ENCODE data around the gene FBN1. TPM values are rescaled to one million over a fixed set of nuclear protein-coding genes. Genes with fewer than 3 reads are reported as not detected.

FBN1 gene
- total RNA-seq, 8 experiments from 2014 or later = 3.4 to 777 (median 10.1) TPM

GRCh38 chr15:48671103-48672022 lies 25.9 kb upstream of the FBN1 start:
- Histone ChIP-seq H3K4me3 (no peak overlapping the region), H3K4me1 (replicated peaks in 1 of 2) (no peaks in the 10 kb centered on the region), H3K27ac (no peak overlapping the region)
- peak in 3 of 8 experiments; percentile 18 to 99 (median 99) for ATAC-seq (replicated peaks in 6 of 8)
- WGBS, 10 experiments = 0 to 95% (median 76%) methylated on average over 1 to 5 of the region's 6 CpGs; no CpG with 5 or more reads in 1 of the 10 experiments
- in situ Hi-C loops (cut with MboI; ENCODE audit: low pct_unique_long_range_greater_than_20kb in 2 of 9, low sequenced_read_pairs in 9 of 9, unreplicated experiment in 9 of 9) = no loop called here

- WGBS, 10 experiments = 8 to 100% (median 100%) methylated on average over 1 of the region's 1 CpG; no CpG with 5 or more reads in 1 of the 10 experiments
- no peak overlapping the region for H3K4me3 ChIP-seq
- ATAC-seq (replicated peaks in 6 of 8) = no peak
- no peaks in the 10 kb centered on the region for H3K4me1 ChIP-seq (replicated peaks in 1 of 2)
- in situ Hi-C loops (cut with MboI; ENCODE audit: low pct_unique_long_range_greater_than_20kb in 2 of 9, low sequenced_read_pairs in 9 of 9, unreplicated experiment in 9 of 9) = no loop called here
- no peak overlapping the region for H3K27ac ChIP-seq
Measured at GRCh38 chr15:48667701-48668100, 22.2 kb upstream of the FBN1 start.

GRCh38 chr15:48664436-48664835 lies 18.9 kb upstream of the FBN1 start:
- Histone ChIP-seq H3K4me3 (no peak overlapping the region), H3K27ac (no peak overlapping the region), H3K4me1 (replicated peaks in 1 of 2) (no peaks in the 10 kb centered on the region)
- no peak for ATAC-seq (replicated peaks in 6 of 8)
- WGBS, 10 experiments = 80 to 100% (median 100%) methylated on average over 1 of the region's 1 CpG; no CpG with 5 or more reads in 6 of the 10 experiments
- in situ Hi-C loops (cut with MboI; ENCODE audit: low pct_unique_long_range_greater_than_20kb in 2 of 9, low sequenced_read_pairs in 9 of 9, unreplicated experiment in 9 of 9) = no loop called here

GRCh38 chr15:48657950-48658591 lies 12.6 kb upstream of the FBN1 start:
- in situ Hi-C loops (cut with MboI; ENCODE audit: low pct_unique_long_range_greater_than_20kb in 2 of 9, low sequenced_read_pairs in 9 of 9, unreplicated experiment in 9 of 9) = no loop called here
- WGBS, 10 experiments = 14 to 98% (median 66%) methylated on average over 1 to 6 of the region's 7 CpGs
- H3K27ac ChIP-seq = no peak overlapping the region
- peak in 2 of 8 experiments; percentile 25 to 41 for ATAC-seq (replicated peaks in 6 of 8)
- H3K4me1 ChIP-seq (replicated peaks in 1 of 2) = no peaks in the 10 kb centered on the region
- H3K4me3 ChIP-seq = no peak overlapping the region

- WGBS, 10 experiments = 64 to 100% (median 100%) methylated on average over 1 of the region's 1 CpG; no CpG with 5 or more reads in 2 of the 10 experiments
- in situ Hi-C loops (cut with MboI; ENCODE audit: low pct_unique_long_range_greater_than_20kb in 2 of 9, low sequenced_read_pairs in 9 of 9, unreplicated experiment in 9 of 9) = no loop called here
- H3K4me1 ChIP-seq (replicated peaks in 1 of 2) = no peaks in the 10 kb centered on the region
- H3K27ac ChIP-seq = no peak overlapping the region
- H3K4me3 ChIP-seq = no peak overlapping the region
- ATAC-seq (replicated peaks in 6 of 8) = no peak
Measured at GRCh38 chr15:48654801-48655200, 9.3 kb upstream of the FBN1 start.

GRCh38 chr15:48653913-48654670 lies 8.6 kb upstream of the FBN1 start:
- no peak for ATAC-seq (replicated peaks in 6 of 8)
- 31 to 100% (median 64%) methylated on average over 2 to 7 of the region's 9 CpGs; no CpG with 5 or more reads in 2 of the 10 experiments for whole genome bisulfite sequencing, 10 experiments
- no peaks in the 10 kb centered on the region for H3K4me1 ChIP-seq (replicated peaks in 1 of 2)
- H3K27ac ChIP-seq = no peak overlapping the region
- in situ Hi-C loops (cut with MboI; ENCODE audit: low pct_unique_long_range_greater_than_20kb in 2 of 9, low sequenced_read_pairs in 9 of 9, unreplicated experiment in 9 of 9) = no loop called here
- H3K4me3 ChIP-seq = no peak overlapping the region

GRCh38 chr15:48653216-48653615 lies 7.7 kb upstream of the FBN1 start:
- no peaks in the 10 kb centered on the region for H3K4me1 ChIP-seq (replicated peaks in 1 of 2)
- ATAC-seq (replicated peaks in 6 of 8) = no peak
- H3K27ac ChIP-seq = no peak overlapping the region
- WGBS, 10 experiments = 50 to 100% (median 84%) methylated on average over 1 to 3 of the region's 4 CpGs; no CpG with 5 or more reads in 2 of the 10 experiments
- H3K4me3 ChIP-seq = no peak overlapping the region
- in situ Hi-C loops (cut with MboI; ENCODE audit: low pct_unique_long_range_greater_than_20kb in 2 of 9, low sequenced_read_pairs in 9 of 9, unreplicated experiment in 9 of 9) = no loop called here

- no peaks in the 10 kb centered on the region for H3K4me1 ChIP-seq (replicated peaks in 1 of 2)
- whole genome bisulfite sequencing, 10 experiments = 26 to 100% (median 89%) methylated on average over 2 to 6 of the region's 6 CpGs; no CpG with 5 or more reads in 1 of the 10 experiments
- H3K27ac ChIP-seq = no peak overlapping the region
- in situ Hi-C loops (cut with MboI; ENCODE audit: low pct_unique_long_range_greater_than_20kb in 2 of 9, low sequenced_read_pairs in 9 of 9, unreplicated experiment in 9 of 9) = no loop called here
- no peak overlapping the region for H3K4me3 ChIP-seq
- peak in 1 of 8 experiments; percentile 20 for ATAC-seq (replicated peaks in 6 of 8)
Measured at GRCh38 chr15:48652510-48653076, 7.1 kb upstream of the FBN1 start.

- no peak overlapping the region for H3K27ac ChIP-seq
- H3K4me3 ChIP-seq = no peak overlapping the region
- in situ Hi-C loops (cut with MboI; ENCODE audit: low pct_unique_long_range_greater_than_20kb in 2 of 9, low sequenced_read_pairs in 9 of 9, unreplicated experiment in 9 of 9) = no loop called here
- WGBS, 10 experiments = 21 to 89% (median 79%) methylated on average over 1 to 2 of the region's 2 CpGs; no CpG with 5 or more reads in 3 of the 10 experiments
- ATAC-seq (replicated peaks in 6 of 8) = no peak
- peaks cover 5 to 6% of the 10 kb centered on the region in 2 donors for H3K4me1 ChIP-seq (replicated peaks in 1 of 2)
Measured at GRCh38 chr15:48650931-48651330, 5.4 kb upstream of the FBN1 start.

GRCh38 chr15:48647962-48648361 lies 2.5 kb upstream of the FBN1 start:
- Histone ChIP-seq H3K4me1 (replicated peaks in 1 of 2) (peaks cover 11 to 13% of the 10 kb centered on the region in 2 donors), H3K4me3 (no peak overlapping the region), H3K27ac (no peak overlapping the region)
- ATAC-seq (replicated peaks in 6 of 8) = no peak
- in situ Hi-C loops (cut with MboI; ENCODE audit: low pct_unique_long_range_greater_than_20kb in 2 of 9, low sequenced_read_pairs in 9 of 9, unreplicated experiment in 9 of 9) = loop anchor here in 1 of 9 experiments (25.0 kb wide), 1 partner anchor 164 kb away; the partner anchor contains the start of gene CEP152

GRCh38 chr15:48646331-48646730 lies 822 bp upstream of the FBN1 start:
- WGBS, 10 experiments = 50 to 80% (median 61%) methylated on average over 1 to 4 of the region's 11 CpGs; no CpG with 5 or more reads in 6 of the 10 experiments
- peak overlapping the region; percentile 17 to 72 for H3K27ac ChIP-seq
- H3K4me3 ChIP-seq = peak overlapping the region; percentile 55 to 90 (median 62)
- H3K4me1 ChIP-seq (replicated peaks in 1 of 2) = peaks cover 13% of the 10 kb centered on the region in 2 donors
- ATAC-seq (replicated peaks in 6 of 8) = no peak
- in situ Hi-C loops (cut with MboI; ENCODE audit: low pct_unique_long_range_greater_than_20kb in 2 of 9, low sequenced_read_pairs in 9 of 9, unreplicated experiment in 9 of 9) = loop anchor here in 1 of 9 experiments (25.0 kb wide), 1 partner anchor 166 kb away; the partner anchor contains the start of gene CEP152

GRCh38 chr15:48644827-48645557 lies 517 bp downstream of the FBN1 start:
- ATAC-seq (replicated peaks in 6 of 8) = peak; percentile 38 to 73 (median 62)
- Histone ChIP-seq H3K4me3 (peak overlapping the region; percentile 55 to 90 (median 62)), H3K4me1 (replicated peaks in 1 of 2) (peaks cover 13% of the 10 kb centered on the region in 2 donors), H3K27ac (peak overlapping the region; percentile 22 to 24)
- 0% methylated on average over 4 to 14 of the region's 79 CpGs; no CpG with 5 or more reads in 7 of the 10 experiments for WGBS, 10 experiments
- in situ Hi-C loops (cut with MboI; ENCODE audit: low pct_unique_long_range_greater_than_20kb in 2 of 9, low sequenced_read_pairs in 9 of 9, unreplicated experiment in 9 of 9) = loop anchor here in 1 of 9 experiments (25.0 kb wide), 1 partner anchor 167 kb away; the partner anchor contains the start of gene CEP152

Data from motor neuron (in vitro differentiated cells).